ENCODE data around the gene CPNE4.

The CPNE4 gene

GRCh38 chr3:131762981-131763564, 271.7 kb downstream of the CPNE4 start:
- no peak for TF ChIP-seq CTCF (conservative IDR thresholded peaks at IDR 0.05; ENCODE audit: low read depth, low read length)
- DNase-seq (ENCODE audit: low read depth), result no peak
- no peak overlapping the region for H3K4me3 ChIP-seq (ENCODE audit: low read depth, low read length)

GRCh38 chr3:131756405-131756804, 278.4 kb downstream of the CPNE4 start:
- DNase-seq (ENCODE audit: low read depth), result no peak
- TF ChIP-seq CTCF (conservative IDR thresholded peaks at IDR 0.05; ENCODE audit: low read depth, low read length), result no peak
- H3K4me3 ChIP-seq (ENCODE audit: low read depth, low read length), result no peak overlapping the region

GRCh38 chr3:131755380-131755779, 279.4 kb downstream of the CPNE4 start:
- no peak overlapping the region for H3K4me3 ChIP-seq (ENCODE audit: low read depth, low read length)
- no peak for DNase-seq (ENCODE audit: low read depth)
- no peak for TF ChIP-seq CTCF (conservative IDR thresholded peaks at IDR 0.05; ENCODE audit: low read depth, low read length)

- H3K4me3 ChIP-seq (ENCODE audit: low read depth, low read length), result no peak overlapping the region
- no peak for DNase-seq (ENCODE audit: low read depth)
- no peak for TF ChIP-seq CTCF (conservative IDR thresholded peaks at IDR 0.05; ENCODE audit: low read depth, low read length)
Observed at GRCh38 chr3:131750256-131750655, 284.6 kb downstream of the CPNE4 start.

- DNase-seq (ENCODE audit: low read depth), result no peak
- H3K4me3 ChIP-seq (ENCODE audit: low read depth, low read length), result no peak overlapping the region
- no peak for TF ChIP-seq CTCF (conservative IDR thresholded peaks at IDR 0.05; ENCODE audit: low read depth, low read length)
Observed at GRCh38 chr3:131749826-131750225, 285.0 kb downstream of the CPNE4 start.

GRCh38 chr3:131747466-131747865, 287.3 kb downstream of the CPNE4 start:
- no peak overlapping the region for H3K4me3 ChIP-seq (ENCODE audit: low read depth, low read length)
- TF ChIP-seq CTCF (conservative IDR thresholded peaks at IDR 0.05; ENCODE audit: low read depth, low read length), result no peak
- DNase-seq (ENCODE audit: low read depth), result no peak

GRCh38 chr3:131744765-131745164, 290.0 kb downstream of the CPNE4 start:
- no peak overlapping the region for H3K4me3 ChIP-seq (ENCODE audit: low read depth, low read length)
- TF ChIP-seq CTCF (conservative IDR thresholded peaks at IDR 0.05; ENCODE audit: low read depth, low read length), result no peak
- DNase-seq (ENCODE audit: low read depth), result no peak
